ENCODE measurements around the gene SIX2. TPM values are rescaled to one million over a fixed set of nuclear protein-coding genes. Genes with fewer than 3 reads are reported as not detected.

Gene SIX2
- total RNA-seq: 0.28 TPM
- polyA plus RNA-seq (ENCODE audit: insufficient read depth, low read depth, low replicate concordance): 0.62 TPM
- long read RNA-seq, donor 1, transcript SIX2-201 (2 exons, 2,205 nt): major isoform, 23 of 23 reads
- long read RNA-seq, donor 1, partial matches to known transcripts: 0 of 23 reads
- long read RNA-seq, donor 1, other reads (novel, unspliced or antisense): 0 of 23 reads
- long read RNA-seq, donor 2, transcript SIX2-201 (2 exons, 2,205 nt): major isoform, 13 of 13 reads
- long read RNA-seq, donor 2, partial matches to known transcripts: 0 of 13 reads
- long read RNA-seq, donor 2, other reads (novel, unspliced or antisense): 0 of 13 reads
- long read RNA-seq, donor 3, partial matches to known transcripts: 0 of 3 reads
- long read RNA-seq, donor 3, other reads (novel, unspliced or antisense): 0 of 3 reads
- long read RNA-seq, donor 4, transcript SIX2-201 (2 exons, 2,205 nt): major isoform, 15 of 15 reads
- long read RNA-seq, donor 4, partial matches to known transcripts: 0 of 15 reads
- long read RNA-seq, donor 4, other reads (novel, unspliced or antisense): 0 of 15 reads
- long read RNA-seq, donor 5: 0 reads
- long read RNA-seq, donor 6, partial matches to known transcripts: 0 of 3 reads
- long read RNA-seq, donor 6, other reads (novel, unspliced or antisense): 0 of 3 reads
- long read RNA-seq, donor 7: 0 reads
- long read RNA-seq, donor 8, transcript SIX2-201 (2 exons, 2,205 nt): major isoform, 9 of 9 reads
- long read RNA-seq, donor 8, partial matches to known transcripts: 0 of 9 reads
- long read RNA-seq, donor 8, other reads (novel, unspliced or antisense): 0 of 9 reads
- long read RNA-seq, donor 9, partial matches to known transcripts: 0 of 2 reads
- long read RNA-seq, donor 9, other reads (novel, unspliced or antisense): 0 of 2 reads
- long read RNA-seq, donor 10, transcript SIX2-201 (2 exons, 2,205 nt): major isoform, 6 of 6 reads
- long read RNA-seq, donor 10, partial matches to known transcripts: 0 of 6 reads
- long read RNA-seq, donor 10, other reads (novel, unspliced or antisense): 0 of 6 reads

DNA sequence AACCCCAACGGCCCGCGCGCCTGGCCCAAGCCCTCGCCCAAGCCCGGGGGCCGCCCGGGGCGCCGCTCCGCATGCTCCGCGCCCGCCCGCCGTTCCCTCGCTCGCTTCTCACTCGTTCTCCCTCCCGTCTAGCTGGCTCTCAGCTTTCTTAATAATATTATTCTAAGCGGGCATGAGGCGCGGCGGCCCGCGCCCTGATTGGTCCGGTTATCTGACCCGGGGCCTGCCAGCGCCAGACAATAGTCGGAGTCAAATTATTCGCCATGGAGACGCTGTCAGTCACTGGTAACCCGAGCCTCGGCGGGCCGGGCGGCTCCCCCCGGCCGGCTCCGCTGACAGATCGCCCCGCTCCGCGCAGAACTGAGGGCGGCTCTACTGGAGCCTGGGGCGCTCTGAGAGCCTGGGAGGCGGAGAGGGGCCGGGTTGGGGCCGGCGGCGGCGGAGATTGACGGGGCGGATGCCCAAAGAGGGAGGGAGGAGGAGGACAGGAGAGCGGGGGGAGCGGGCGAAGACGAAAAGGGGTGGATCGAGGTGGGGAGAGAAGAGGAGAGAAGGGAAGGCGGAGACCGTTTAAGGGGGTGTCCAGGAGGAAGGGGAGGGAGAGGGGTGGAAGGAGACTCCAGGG is at the start of gene SIX2:
SIX2 (minus strand) TSS at position 150 of the 625 bp plus-strand sequence. CDS start 342 bp downstream, outside the sequence.
- FAIRE-seq (no peak), DNase-seq (peak; percentile 94 to 98 (median 98))
- peaks cover 0 to 20% (median 0%) of the 10 kb centered on the region in 3 donors for H3K4me1 ChIP-seq (ENCODE audit: control insufficient read depth in 2 of 3, insufficient read depth in 2 of 3, low read depth in 1 of 3, low read length in 3 of 3)
- peak within 1 kb of the TSS; percentile 49 to 60 (median 55) for H3K4me3 ChIP-seq (ENCODE audit: low read length in 3 of 3)
- no peak within 1 kb of the TSS for H3K9ac ChIP-seq (ENCODE audit: low read length in 3 of 3)
- TF ChIP-seq, protein P1, sequence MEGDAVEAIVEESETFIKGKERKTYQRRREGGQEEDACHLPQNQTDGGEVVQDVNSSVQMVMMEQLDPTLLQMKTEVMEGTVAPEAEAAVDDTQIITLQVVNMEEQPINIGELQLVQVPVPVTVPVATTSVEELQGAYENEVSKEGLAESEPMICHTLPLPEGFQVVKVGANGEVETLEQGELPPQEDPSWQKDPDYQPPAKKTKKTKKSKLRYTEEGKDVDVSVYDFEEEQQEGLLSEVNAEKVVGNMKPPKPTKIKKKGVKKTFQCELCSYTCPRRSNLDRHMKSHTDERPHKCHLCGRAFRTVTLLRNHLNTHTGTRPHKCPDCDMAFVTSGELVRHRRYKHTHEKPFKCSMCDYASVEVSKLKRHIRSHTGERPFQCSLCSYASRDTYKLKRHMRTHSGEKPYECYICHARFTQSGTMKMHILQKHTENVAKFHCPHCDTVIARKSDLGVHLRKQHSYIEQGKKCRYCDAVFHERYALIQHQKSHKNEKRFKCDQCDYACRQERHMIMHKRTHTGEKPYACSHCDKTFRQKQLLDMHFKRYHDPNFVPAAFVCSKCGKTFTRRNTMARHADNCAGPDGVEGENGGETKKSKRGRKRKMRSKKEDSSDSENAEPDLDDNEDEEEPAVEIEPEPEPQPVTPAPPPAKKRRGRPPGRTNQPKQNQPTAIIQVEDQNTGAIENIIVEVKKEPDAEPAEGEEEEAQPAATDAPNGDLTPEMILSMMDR (IDR thresholded peaks at IDR 0.05; ENCODE audit: borderline replicate concordance, extremely low read depth, insufficient read depth): no peak
- no peaks in the 10 kb centered on the region for H3K9me3 ChIP-seq (ENCODE audit: control insufficient read depth in 2 of 3, insufficient read depth in 1 of 3, low read length in 3 of 3)
- intact Hi-C loops (cut with DNase I): no loop called here
- H3K36me3 ChIP-seq (ENCODE audit: control insufficient read depth in 2 of 3, insufficient read depth in 3 of 3, low read length in 3 of 3): no peaks in the 10 kb centered on the region
- H3K27ac ChIP-seq (ENCODE audit: low read depth in 2 of 2, low read length in 2 of 2): no peak within 1 kb of the TSS
- peaks cover 59% of the 10 kb centered on the region for H3K27me3 ChIP-seq (ENCODE audit: control insufficient read depth, insufficient read depth, low read length)

DNA sequence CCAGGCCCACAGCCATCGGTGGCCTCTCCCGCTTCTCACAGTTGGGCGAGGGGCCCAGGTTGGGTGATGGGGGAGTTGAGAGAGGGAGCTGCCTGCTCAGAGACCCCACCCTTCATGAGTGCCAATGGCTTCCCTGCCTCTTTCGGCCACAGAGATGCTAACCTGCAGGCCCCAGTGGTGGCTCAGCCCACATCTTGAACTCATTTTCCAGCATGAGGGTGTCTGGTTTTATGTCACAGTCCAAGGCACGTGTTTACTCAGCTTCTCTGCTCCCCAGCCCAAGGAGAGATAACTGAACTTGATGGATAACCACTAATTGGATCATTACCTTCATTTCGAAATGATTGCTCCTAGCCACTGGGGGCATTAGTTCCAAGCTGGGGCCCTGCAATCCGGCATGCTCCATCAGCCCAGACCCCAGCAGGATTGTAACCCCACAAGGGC is 45.9 kb upstream of the SIX2 start:
- H3K9me3 ChIP-seq (ENCODE audit: control insufficient read depth in 2 of 3, insufficient read depth in 1 of 3, low read length in 3 of 3): no peaks in the 10 kb centered on the region
- peak in 4 of 5 donors; percentile 39 to 66 (median 54) for DNase-seq
- no peaks in the 10 kb centered on the region for H3K4me1 ChIP-seq (ENCODE audit: control insufficient read depth in 2 of 3, insufficient read depth in 2 of 3, low read depth in 1 of 3, low read length in 3 of 3)

GRCh38 chr2:45053966-45054365 is 44.7 kb upstream of the SIX2 start:
- Histone ChIP-seq H3K9ac (ENCODE audit: low read length in 3 of 3) (no peak overlapping the region), H3K9me3 (ENCODE audit: control insufficient read depth in 2 of 3, insufficient read depth in 1 of 3, low read length in 3 of 3) (no peaks in the 10 kb centered on the region), H3K27ac (ENCODE audit: low read depth in 2 of 2, low read length in 2 of 2) (no peak overlapping the region), H3K4me1 (ENCODE audit: control insufficient read depth in 2 of 3, insufficient read depth in 2 of 3, low read depth in 1 of 3, low read length in 3 of 3) (no peaks in the 10 kb centered on the region), H3K4me3 (ENCODE audit: low read length in 3 of 3) (no peak overlapping the region), H3K36me3 (ENCODE audit: control insufficient read depth in 2 of 3, insufficient read depth in 3 of 3, low read length in 3 of 3) (no peaks in the 10 kb centered on the region), H3K27me3 (ENCODE audit: control insufficient read depth, insufficient read depth, low read length) (peaks cover 2% of the 10 kb centered on the region)
- DNase-seq (peak in 3 of 5 donors; percentile 39 to 67 (median 64)), FAIRE-seq (no peak)
- TF ChIP-seq, protein P1 (IDR thresholded peaks at IDR 0.05; ENCODE audit: borderline replicate concordance, extremely low read depth, insufficient read depth): no peak
- intact Hi-C loops (cut with DNase I): no loop called here

More for the DNA sequence above, 45.9 kb upstream of the SIX2 start:
- FAIRE-seq: no peak
- Histone ChIP-seq H3K9ac (ENCODE audit: low read length in 3 of 3) (no peak overlapping the region), H3K4me3 (ENCODE audit: low read length in 3 of 3) (no peak overlapping the region), H3K27ac (ENCODE audit: low read depth in 2 of 2, low read length in 2 of 2) (no peak overlapping the region), H3K27me3 (ENCODE audit: control insufficient read depth, insufficient read depth, low read length) (peaks cover 2% of the 10 kb centered on the region), H3K36me3 (ENCODE audit: control insufficient read depth in 2 of 3, insufficient read depth in 3 of 3, low read length in 3 of 3) (no peaks in the 10 kb centered on the region)
- intact Hi-C loops (cut with DNase I): no loop called here
- TF ChIP-seq, protein P1 (IDR thresholded peaks at IDR 0.05; ENCODE audit: borderline replicate concordance, extremely low read depth, insufficient read depth): no peak
